ENCODE results near the gene ADPRHL1.

The ADPRHL1 gene

GRCh38 chr13:113350065-113350937 lies 103.0 kb downstream of the ADPRHL1 start:
- DNase-seq (ENCODE audit: low read depth in 2 of 2), result no peak

All from stimulated activated CD8-positive, alpha-beta memory T cell treated with anti-CD3 and anti-CD28 coated beads, Interleukin-7, amount 100 ng/mL, for 4 hours (primary cell).